ENCODE data around the gene SLC22A23.
"Not testable (repeated sequence)": the region's sequence is repeated elsewhere in the genome, so short reads cannot be mapped to it uniquely, and the experiment has no call there.

The SLC22A23 gene

DNA sequence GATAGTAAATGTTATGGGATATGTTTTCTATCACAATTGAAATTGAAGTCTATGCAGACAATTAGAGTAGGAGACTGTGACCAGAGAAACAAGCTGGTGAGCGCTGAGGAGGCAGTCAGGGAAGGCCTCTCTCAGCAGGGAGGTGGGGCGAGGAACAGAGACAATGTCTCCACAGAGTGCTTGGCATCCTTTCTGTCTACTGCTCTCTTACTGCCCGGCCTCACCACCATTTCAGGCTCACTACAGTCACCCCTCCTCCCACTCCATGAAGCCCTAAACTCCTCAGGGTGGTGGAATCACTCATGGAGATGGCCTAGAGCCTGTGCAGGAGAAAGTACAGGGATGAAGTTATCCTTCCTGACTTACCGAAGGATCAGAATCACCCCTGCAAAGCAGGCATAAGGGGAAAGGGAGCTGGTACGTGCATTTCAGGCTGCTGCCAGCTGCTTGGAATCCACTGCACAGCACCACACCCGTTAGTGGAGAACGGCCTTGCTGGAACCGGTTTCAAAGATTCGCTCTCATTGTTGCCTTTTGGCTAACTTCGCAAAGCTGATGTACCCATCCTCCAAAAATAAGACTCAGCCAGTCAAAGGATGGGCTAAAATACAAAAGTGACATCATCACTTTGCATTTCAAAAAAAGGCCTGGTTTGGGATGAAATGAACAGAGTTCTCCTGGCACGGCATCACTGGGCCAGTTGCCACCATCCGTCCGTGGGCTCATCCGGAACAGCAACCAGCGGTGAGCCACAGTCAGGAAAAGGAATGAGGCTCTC lies 67.3 kb downstream of the SLC22A23 start:
- no peak for DNase-seq
- Mint-ChIP-seq H3K4me3 (no peak overlapping the region), H3K27me3 (no peaks in the 10 kb centered on the region), H3K4me1 (no peaks in the 10 kb centered on the region), H3K27ac (no peak overlapping the region), H3K9me3 (no peaks in the 10 kb centered on the region), H3K36me3 (no peaks in the 10 kb centered on the region)
- CTCF ChIA-PET, result no interaction called here

DNA sequence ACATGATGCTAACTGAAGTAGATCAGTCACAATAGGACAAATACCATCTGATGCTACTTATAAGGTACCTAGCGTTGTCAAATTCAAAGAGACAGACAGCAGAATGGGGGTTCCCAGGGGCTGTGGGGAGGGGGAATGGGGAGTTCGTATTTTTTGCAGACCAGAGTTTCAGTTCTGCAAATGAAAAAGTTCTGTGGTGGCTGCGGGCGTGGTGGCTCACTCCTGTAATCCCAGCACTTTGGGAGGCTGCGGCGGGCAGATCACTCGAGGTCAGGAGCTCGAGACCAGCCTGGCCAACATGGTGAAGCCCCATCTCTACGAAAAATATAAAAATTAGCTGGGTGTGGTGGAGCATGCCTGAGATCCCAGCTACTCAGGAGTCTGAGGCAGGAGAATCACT lies 68.1 kb downstream of the SLC22A23 start:
- no peaks in the 10 kb centered on the region for H3K27me3 Mint-ChIP-seq
- no peaks in the 10 kb centered on the region for H3K9me3 Mint-ChIP-seq
- H3K27ac Mint-ChIP-seq, result no peak overlapping the region
- H3K4me1 Mint-ChIP-seq, result no peaks in the 10 kb centered on the region
- CTCF ChIA-PET, result no interaction called here
- H3K4me3 Mint-ChIP-seq, result no peak overlapping the region
- no peak for DNase-seq
- H3K36me3 Mint-ChIP-seq, result no peaks in the 10 kb centered on the region

DNA sequence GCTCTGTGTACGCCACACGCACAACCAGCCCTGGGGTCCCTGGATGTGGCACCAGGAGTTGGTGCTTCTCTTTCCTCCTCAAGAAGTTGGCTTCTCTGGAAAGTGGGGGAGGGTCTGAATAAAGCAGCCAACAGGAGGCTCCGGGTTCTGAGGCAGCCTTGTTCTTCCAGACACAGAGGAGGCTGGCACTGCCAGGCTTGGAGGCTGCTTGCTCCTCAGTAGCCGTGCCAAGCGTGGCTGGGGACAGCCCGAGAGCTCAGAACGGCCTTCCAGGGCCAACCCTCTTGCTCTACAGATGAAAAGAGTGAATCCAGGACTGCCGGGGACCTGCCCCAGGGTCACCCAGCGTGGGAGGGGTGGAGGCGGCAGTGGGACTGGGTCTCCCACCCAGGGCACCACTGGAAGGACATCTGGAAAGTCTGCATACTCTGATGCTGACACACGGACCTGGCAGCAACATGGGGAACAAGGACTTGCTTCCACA lies 70.4 kb downstream of the SLC22A23 start:
- CTCF ChIA-PET, result no interaction called here

DNA sequence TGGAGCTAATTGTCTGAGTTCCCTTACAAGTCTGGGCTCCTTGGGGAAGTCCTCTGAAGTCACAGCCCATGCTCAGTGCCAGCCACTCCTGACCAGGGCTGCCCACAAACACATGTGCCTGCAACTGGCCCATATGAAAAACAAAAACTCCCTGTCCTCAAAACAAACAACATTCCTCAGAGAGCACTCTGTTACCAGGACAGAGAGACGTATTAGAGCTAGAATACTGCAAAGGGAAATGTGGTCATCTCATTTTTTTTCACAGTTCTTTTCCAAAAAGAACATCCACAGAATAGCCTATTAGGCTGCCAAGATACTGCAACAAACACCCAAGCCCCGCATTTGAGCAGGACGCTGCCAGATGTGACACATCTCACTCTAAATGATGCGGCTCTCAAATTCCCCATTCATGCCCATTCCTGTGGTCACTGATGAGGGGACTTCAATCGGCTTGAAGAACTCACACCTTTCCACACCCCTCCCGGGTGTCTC lies 71.1 kb downstream of the SLC22A23 start:
- no peaks in the 10 kb centered on the region for H3K27me3 Mint-ChIP-seq
- H3K4me1 Mint-ChIP-seq, result no peaks in the 10 kb centered on the region
- no peaks in the 10 kb centered on the region for H3K9me3 Mint-ChIP-seq
- H3K4me3 Mint-ChIP-seq, result no peak overlapping the region
- CTCF ChIA-PET, result no interaction called here
- H3K27ac Mint-ChIP-seq, result no peak overlapping the region
- H3K36me3 Mint-ChIP-seq, result no peaks in the 10 kb centered on the region
- DNase-seq, result no peak

More for the DNA sequence above, 70.4 kb downstream of the SLC22A23 start:
- no peak overlapping the region for H3K4me3 Mint-ChIP-seq
- H3K27ac Mint-ChIP-seq, result no peak overlapping the region
- H3K9me3 Mint-ChIP-seq, result no peaks in the 10 kb centered on the region
- H3K4me1 Mint-ChIP-seq, result no peaks in the 10 kb centered on the region
- no peak for DNase-seq
- no peaks in the 10 kb centered on the region for H3K27me3 Mint-ChIP-seq
- no peaks in the 10 kb centered on the region for H3K36me3 Mint-ChIP-seq

DNA sequence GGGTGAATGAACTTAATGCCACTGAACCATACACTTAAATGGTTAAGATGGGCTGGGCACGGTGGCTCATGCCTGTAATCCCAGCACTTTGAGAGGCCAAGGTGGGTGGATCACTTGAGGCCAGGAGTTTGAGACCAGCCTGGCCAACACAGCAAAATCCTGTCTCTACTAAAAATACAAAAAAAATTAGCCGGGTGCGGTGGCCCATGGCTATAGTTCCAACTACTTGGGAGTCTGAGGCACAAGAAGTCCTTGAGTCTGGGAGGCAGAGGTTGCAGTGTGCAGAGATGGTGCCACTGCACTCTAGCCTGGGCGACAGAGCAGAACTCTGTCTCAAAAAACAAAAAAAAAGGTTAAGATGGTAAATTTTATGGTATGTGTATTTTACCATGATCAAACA lies 71.7 kb downstream of the SLC22A23 start:
- DNase-seq, H3K9me3 Mint-ChIP-seq, H3K27me3 Mint-ChIP-seq, H3K27ac Mint-ChIP-seq, CTCF ChIA-PET, H3K4me1 Mint-ChIP-seq, H3K36me3 Mint-ChIP-seq, H3K4me3 Mint-ChIP-seq: not testable (repeated sequence)

DNA sequence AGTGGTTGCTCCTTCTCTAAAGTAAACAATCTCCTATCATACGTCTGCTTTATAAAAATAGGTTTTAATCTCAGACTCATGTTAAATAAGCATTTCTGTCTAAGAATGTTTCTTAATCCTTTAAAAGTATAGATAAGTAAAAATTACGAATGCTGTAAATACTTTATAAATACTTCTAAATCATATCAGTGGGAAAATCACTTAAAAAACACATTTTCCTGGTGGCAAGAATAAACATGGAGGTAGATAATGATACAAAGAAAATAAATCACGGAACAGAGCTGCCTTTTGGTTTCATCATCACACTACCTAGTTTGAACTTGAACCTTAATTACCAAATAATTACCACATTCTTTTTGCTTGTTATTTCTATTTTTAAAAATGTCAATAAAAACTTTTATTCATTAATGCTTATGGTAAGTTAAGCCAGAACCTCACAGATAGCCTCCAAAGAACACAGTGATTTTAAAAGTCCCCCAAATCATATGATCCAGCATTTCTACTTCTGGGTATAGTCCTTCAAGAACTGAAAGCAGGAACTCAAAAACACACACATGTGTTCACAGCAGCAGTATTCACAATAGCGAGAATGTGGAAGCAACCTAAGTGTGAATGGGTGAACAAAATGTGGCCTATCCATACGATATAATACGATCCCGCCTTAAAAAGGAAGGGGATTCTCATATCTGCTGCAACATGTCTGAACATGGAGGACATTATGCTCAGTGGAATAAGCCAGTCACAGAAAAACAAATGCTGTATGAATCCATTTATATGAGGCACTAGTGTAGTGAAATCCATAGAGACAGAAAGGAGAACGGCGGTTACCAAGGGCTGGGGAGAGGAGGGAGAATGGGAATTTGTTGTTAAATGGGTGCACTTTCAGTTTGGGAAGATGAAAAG lies 72.4 kb downstream of the SLC22A23 start:
- H3K4me3 Mint-ChIP-seq, result no peak overlapping the region
- H3K4me1 Mint-ChIP-seq, result no peaks in the 10 kb centered on the region
- no peaks in the 10 kb centered on the region for H3K36me3 Mint-ChIP-seq
- H3K27me3 Mint-ChIP-seq, result no peaks in the 10 kb centered on the region
- CTCF ChIA-PET, result no interaction called here
- no peak overlapping the region for H3K27ac Mint-ChIP-seq
- no peaks in the 10 kb centered on the region for H3K9me3 Mint-ChIP-seq
- no peak for DNase-seq

DNA sequence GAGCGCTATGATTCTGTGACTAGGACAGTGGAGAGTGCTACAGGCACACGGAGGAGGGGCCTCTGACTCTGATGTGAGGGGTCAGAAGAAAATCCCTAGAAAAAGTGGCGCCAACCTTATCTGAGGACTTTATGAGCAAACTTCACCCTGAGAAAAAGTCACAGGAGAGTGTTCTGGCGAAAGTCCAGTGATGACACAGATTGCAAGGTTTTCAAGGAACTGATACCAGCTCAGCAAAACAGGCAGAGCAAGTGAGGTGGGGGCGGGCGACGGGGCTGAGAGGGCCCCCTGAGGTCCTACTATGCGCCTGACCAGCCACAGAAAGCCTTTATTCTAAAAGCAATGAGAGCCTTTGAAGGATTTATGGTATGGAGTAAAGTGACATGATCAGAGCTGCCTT lies 73.3 kb downstream of the SLC22A23 start:
- H3K9me3 Mint-ChIP-seq, result no peaks in the 10 kb centered on the region
- CTCF ChIA-PET, result no interaction called here
- H3K4me1 Mint-ChIP-seq, result peaks cover 5% of the 10 kb centered on the region
- no peak overlapping the region for H3K4me3 Mint-ChIP-seq
- DNase-seq, result no peak
- H3K27ac Mint-ChIP-seq, result no peak overlapping the region
- no peaks in the 10 kb centered on the region for H3K27me3 Mint-ChIP-seq
- no peaks in the 10 kb centered on the region for H3K36me3 Mint-ChIP-seq

DNA sequence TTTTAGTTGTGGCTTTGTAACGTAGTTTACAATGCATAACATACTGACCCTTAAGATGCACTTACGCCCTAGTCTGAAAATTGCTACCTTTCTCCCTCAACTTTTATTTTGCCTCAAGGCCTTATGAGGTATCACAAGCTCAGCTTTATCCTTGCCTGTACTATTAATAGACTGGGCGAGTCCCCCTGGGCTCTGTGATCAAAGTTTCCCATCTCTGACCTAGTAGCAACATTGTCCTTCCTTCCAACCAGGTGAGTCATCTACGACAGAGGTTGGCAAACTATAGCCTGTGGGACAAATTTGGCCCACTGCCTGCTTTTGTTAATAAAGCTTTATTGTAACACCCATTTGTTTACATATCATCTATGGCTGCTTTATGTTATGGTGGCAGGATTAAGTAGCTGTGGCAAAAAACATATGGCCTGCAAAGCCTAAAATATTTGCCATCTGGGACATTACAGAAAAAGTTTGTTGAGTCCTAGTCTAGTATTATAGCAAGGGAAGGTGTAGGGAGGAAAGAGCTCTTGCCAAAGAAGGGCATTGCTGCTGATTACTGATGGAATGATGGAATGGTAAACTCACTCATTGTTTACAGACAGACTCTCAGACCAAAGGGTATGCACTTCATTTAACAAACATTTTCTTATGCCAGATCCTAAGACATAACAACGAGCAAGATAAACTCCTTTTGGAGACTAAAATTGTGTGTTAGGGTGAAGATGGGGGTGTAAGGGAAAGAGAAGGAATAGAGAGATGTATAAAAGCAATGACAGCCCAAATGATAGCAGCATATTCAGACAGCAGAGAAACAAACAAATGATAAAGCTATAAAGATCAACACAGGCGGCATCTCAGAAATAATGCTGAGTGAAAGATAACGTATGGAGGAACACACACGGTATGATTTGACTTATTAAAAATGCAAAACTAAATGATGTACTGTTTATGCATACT lies 74.2 kb downstream of the SLC22A23 start:
- CTCF ChIA-PET, result no interaction called here
- H3K27ac Mint-ChIP-seq, result no peak overlapping the region
- no peaks in the 10 kb centered on the region for H3K27me3 Mint-ChIP-seq
- DNase-seq, result no peak
- no peak overlapping the region for H3K4me3 Mint-ChIP-seq
- no peaks in the 10 kb centered on the region for H3K36me3 Mint-ChIP-seq
- peaks cover 12% of the 10 kb centered on the region for H3K4me1 Mint-ChIP-seq
- no peaks in the 10 kb centered on the region for H3K9me3 Mint-ChIP-seq

DNA sequence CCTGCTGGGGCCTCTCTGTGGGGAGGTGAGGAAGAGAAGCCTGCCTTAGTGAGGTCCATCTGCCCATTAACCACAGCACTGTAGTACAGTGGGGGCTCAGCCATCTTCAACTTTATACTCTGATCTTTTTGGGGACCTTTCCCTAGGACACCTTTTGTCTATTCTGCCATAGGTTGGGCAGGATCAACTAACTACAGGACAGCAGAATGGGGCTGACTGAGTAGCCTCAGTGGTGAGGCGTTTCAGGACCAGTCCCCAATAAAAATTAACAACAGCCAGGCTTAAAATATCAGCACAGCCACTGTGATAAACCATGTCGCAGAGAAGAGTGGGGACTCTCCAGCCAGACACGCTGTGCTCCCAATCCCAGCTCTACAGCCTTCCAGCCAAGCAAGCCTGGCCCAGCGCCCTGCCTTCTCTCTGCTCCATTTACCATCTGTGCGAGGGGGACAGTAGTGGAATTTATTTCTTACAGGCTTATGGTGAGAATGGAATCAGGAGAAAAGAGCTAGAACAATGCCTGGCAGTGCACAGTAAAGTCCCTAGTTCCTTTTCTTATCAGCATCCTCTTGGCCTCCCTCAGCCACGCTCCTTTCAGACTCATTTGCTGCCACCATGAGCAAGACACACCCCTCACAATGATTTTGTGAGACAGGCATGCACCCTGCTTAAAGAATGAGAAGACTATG lies 75.5 kb downstream of the SLC22A23 start:
- Mint-ChIP-seq H3K27me3 (peaks cover under 1% of the 10 kb centered on the region), H3K9me3 (no peaks in the 10 kb centered on the region), H3K4me3 (no peak overlapping the region), H3K36me3 (no peaks in the 10 kb centered on the region), H3K4me1 (peaks cover 16% of the 10 kb centered on the region), H3K27ac (no peak overlapping the region)
- CTCF ChIA-PET, result no interaction called here
- no peak for DNase-seq

DNA sequence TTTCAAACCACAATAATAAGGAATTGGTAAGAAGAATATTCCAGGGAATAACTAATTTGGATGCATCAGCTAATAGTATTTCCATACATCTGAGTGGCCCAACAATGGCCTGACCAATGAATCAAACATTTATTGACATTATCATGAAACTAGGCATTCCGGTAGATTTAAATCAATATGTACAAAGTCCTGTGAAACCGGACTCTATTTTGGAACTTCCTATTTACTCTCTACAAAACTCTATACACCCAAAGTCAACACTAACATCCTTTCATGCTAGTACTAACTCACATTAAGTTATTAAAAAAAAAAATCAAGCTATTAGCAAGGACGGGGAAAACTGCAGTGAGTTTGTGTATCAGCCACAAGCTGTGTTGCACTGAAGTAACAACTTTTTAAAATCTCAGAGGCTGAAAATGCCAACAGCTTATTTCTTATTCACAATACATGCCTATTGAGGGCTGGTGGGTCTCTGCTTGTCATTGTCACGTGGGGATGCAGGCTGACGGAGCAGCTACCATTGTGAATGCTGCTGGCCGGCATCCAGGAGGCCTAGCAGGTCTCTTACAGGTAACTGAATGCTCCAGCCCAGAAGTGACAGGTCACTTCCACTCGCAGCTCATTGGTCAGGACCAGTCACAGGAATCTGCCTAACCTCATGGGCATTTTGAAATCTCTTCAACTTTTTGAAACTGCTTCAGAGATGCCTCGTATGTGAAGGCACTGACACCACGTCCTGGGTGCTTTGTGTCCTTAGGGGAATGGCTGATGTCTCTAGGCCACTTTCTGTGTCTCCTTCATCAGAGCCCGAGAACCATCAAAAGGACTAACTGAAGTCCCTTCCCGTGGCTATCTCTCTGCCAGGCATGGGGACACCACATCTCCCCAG lies 76.3 kb downstream of the SLC22A23 start:
- CTCF ChIA-PET, result interaction anchor here (0.6 to 1.4 kb wide), 2 partner anchors 78 to 343 kb away, joined by 3 read pairs; no protein-coding TSS in a partner anchor
- Mint-ChIP-seq H3K4me1 (peaks cover 16% of the 10 kb centered on the region), H3K36me3 (no peaks in the 10 kb centered on the region), H3K4me3 (no peak overlapping the region), H3K9me3 (no peaks in the 10 kb centered on the region), H3K27ac (no peak overlapping the region), H3K27me3 (peaks cover 4% of the 10 kb centered on the region)
- DNase-seq, result no peak

DNA sequence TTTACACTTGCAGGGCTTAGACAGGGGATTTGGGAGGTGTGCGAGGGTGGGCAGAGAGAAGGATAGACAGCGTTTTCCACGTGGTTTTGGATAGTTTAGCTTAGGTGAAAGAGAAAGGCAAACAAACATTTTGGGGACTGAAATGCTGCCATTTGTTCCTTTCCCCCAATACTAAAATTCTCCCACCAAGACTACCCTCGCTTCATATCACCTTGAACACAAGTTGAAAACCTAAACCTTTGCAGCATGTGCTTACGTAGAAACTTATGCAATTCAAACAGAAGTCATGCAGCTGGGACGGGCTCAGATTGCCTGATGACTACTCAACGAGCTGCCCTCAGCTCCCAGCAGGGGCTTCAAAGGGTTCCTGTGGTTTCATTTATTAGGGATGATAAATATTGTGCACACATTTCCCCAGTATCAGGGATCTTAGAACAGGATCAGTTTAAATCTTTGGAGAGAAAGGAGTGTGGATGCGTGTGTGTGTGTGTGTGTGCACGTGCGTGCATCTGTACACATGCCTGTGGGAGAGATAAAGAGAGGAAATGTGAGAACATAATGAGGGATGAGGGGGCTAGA lies 77.3 kb downstream of the SLC22A23 start:
- CTCF ChIA-PET, result interaction anchor here (1.4 kb wide), 1 partner anchor 79 kb away, joined by 3 read pairs; no protein-coding TSS in a partner anchor
- H3K36me3 Mint-ChIP-seq, result no peaks in the 10 kb centered on the region
- no peak overlapping the region for H3K27ac Mint-ChIP-seq
- no peak overlapping the region for H3K4me3 Mint-ChIP-seq
- H3K27me3 Mint-ChIP-seq, result peaks cover 4% of the 10 kb centered on the region
- H3K4me1 Mint-ChIP-seq, result peaks cover 16% of the 10 kb centered on the region
- DNase-seq, result no peak
- no peaks in the 10 kb centered on the region for H3K9me3 Mint-ChIP-seq

DNA sequence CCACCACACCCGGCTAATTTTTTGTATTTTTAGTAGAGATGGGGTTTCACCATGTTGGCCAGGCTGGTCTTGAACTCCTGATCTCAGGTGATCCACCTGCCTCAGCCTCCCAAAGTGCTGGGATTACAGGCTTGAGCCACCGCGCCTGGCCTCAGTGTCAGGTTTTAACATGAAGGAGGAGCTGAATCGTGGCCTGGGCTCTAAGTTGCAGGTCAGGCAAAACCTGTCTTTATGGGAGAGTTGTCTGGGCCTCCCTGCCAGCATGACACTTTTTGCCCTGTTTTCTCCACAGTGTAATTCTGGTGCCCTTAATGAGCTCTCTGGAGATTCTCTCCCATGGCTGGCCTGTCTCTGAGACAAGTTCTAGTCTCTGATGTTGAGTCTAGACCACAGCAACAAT lies 78.0 kb downstream of the SLC22A23 start:
- H3K4me3 Mint-ChIP-seq, result not testable (repeated sequence)

More for the DNA sequence above, 78.0 kb downstream of the SLC22A23 start:
- H3K36me3 Mint-ChIP-seq, H3K27ac Mint-ChIP-seq, H3K9me3 Mint-ChIP-seq, DNase-seq, CTCF ChIA-PET, H3K27me3 Mint-ChIP-seq: not testable (repeated sequence)
- peaks cover 16% of the 10 kb centered on the region for H3K4me1 Mint-ChIP-seq
